Memory B cell (primary cell): ENCODE data around the gene SCTR.

Source experiments
- ATAC-seq: fragments of 150-1000 bp; cut with Tn5 transposase; 2 replicates; pipeline ENCODE4 v1.10.0; 2021; ENCODE audit warnings: low read depth, mild to moderate bottlenecking, moderate library complexity
- DNase-seq, 2 donors: peaks; one replicate each; pipeline ENCODE4 v3.0.0; 2022; ENCODE audit warnings: low spot score in 2 of 2
- H3K27ac Mint-ChIP-seq: one replicate; pipeline ENCODE4 v1.8.0; 2022; ENCODE audit warnings: mild to moderate bottlenecking, moderate library complexity, mixed read lengths
- H3K27me3 Mint-ChIP-seq: one replicate; pipeline ENCODE4 v1.8.0; 2022; ENCODE audit warnings: mixed read lengths
- H3K36me3 Mint-ChIP-seq: one replicate; pipeline ENCODE4 v1.8.0; 2022; ENCODE audit warnings: mild to moderate bottlenecking, mixed read lengths
- H3K4me1 Mint-ChIP-seq: one replicate; pipeline ENCODE4 v1.8.0; 2022; ENCODE audit warnings: mixed read lengths
- H3K4me3 Mint-ChIP-seq: one replicate; pipeline ENCODE4 v1.8.0; 2022; ENCODE audit warnings: mild to moderate bottlenecking, moderate library complexity, mixed read lengths
- H3K9me3 Mint-ChIP-seq: one replicate; pipeline ENCODE4 v1.8.0; 2022; ENCODE audit warnings: mixed read lengths

SCTR gene

DNA sequence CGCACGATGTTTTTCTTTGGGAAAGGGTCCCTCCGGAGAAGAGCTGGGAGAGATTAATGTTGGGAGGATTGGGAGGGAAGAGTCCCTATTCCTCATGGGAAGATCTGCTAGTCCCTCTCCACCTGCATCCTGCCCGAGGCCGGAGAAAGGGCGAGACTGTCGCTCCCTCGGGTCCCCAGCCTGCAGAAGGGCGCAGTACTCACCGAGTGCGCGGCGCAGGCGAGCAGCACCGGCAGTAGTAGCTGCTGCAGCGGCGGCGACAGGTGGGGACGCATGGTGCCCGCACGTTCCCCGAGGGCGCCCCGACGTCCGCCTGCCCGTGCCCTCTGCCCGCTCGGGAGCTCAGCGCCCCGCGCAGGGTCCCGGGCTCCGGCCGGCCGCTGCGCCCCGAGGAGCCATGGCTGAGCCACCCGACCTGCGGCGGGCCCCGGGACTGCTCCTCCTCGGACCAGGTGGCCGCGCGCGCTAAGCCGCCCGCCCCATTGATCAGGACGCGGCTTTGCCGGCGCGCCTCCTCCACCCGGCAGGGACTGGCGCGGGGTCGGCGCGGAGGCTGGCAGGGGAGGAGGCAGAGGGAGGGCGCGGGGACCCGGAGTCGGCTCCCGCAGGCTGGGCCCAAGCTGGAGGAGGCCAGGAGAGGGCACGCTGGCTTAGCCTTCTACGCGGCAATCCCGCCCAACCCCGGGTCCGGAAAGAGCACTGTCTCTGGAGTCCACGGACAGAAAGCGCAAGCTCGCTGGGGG lies at the start of gene SCTR:
Gene SCTR (minus strand): TSS at position 532 of the 743 bp plus-strand sequence. CDS start 257 bp downstream, at position 275.
- ATAC-seq (no peak), DNase-seq (no peak)
- no peak within 1 kb of the TSS for H3K4me3 Mint-ChIP-seq
- H3K9me3 Mint-ChIP-seq, result no peaks in the 10 kb centered on the region
- H3K27me3 Mint-ChIP-seq, result peaks cover 32% of the 10 kb centered on the region
- H3K27ac Mint-ChIP-seq, result no peak within 1 kb of the TSS
- H3K4me1 Mint-ChIP-seq, result no peaks in the 10 kb centered on the region
- no peaks in the 10 kb centered on the region for H3K36me3 Mint-ChIP-seq

DNA sequence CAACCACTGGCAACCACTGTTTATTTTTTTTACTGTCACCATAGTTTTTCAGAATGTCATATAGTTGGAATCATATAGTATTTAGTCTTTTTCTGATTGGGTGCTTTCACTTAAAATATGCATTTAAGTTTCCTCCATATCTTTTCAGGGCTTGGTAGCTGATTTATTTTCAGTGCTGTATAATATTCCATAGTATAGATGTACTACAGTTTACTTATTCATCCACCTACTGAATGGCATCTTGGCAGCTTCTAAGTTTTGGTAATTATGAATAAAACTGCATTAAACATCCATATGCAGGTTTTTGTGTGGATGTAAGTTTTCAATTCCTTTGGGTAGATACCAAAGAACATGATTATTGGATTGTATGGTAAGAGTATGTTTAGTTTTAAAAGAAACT lies 43.0 kb upstream of the SCTR start:
- H3K9me3 Mint-ChIP-seq, result peaks cover 9% of the 10 kb centered on the region
- H3K4me1 Mint-ChIP-seq, result no peaks in the 10 kb centered on the region
- no peak for DNase-seq
- no peak overlapping the region for H3K27ac Mint-ChIP-seq
- H3K36me3 Mint-ChIP-seq, result peaks cover 1% of the 10 kb centered on the region
- ATAC-seq, result no peak
- H3K4me3 Mint-ChIP-seq, result no peak overlapping the region
- no peaks in the 10 kb centered on the region for H3K27me3 Mint-ChIP-seq

DNA sequence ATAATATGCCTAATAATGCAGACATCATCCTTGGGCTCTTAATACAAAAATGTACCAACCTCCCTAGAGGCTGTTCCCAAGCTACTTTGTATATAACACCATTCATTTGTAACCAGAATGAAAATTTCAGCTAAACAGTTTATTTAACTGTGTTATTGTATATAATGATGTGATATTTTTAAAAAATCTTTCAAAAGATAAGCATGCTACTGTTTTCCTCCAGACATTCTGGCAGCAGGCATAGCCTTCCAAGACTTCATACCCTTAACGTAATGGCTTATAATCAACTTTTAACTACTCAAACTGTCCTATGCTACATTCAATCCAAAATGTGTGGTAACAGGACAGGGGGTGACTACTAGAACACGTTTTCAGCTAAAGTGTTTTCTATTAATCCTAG lies 41.2 kb upstream of the SCTR start:
- H3K4me1 Mint-ChIP-seq, result no peaks in the 10 kb centered on the region
- peaks cover 1% of the 10 kb centered on the region for H3K36me3 Mint-ChIP-seq
- ATAC-seq (no peak), DNase-seq (no peak)
- no peak overlapping the region for H3K4me3 Mint-ChIP-seq
- H3K9me3 Mint-ChIP-seq, result peaks cover 9% of the 10 kb centered on the region
- no peak overlapping the region for H3K27ac Mint-ChIP-seq
- no peaks in the 10 kb centered on the region for H3K27me3 Mint-ChIP-seq

DNA sequence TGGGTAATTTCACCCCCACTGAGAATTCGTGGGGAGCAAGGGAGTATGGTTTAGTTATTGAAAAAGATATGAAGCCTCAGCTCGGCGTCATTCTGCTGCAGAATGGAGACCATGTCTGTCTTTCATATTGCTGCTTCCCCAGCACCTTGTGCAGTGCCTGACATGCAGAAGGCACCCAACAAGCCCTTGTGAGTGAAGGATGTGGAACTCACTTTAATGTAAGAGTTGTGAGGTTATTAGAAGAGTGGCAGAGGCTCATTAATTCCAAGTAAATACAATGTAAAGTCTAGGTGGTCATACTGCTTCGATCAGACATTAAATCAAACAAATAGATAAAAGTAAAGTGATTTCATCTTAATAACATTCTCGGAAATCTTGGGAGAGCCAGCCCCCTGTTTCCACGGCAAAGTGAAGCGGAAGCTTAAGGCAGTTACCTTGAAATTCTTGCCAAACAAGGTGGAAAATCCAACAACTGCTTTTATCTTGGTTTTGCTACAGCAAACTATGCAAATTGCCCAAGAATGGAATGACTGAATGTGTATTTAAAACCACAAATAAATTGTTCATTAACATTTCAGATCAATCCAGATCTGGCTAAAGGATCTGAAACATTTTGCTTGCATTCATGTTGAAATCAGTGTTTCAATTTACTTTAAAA lies 29.5 kb upstream of the SCTR start:
- ATAC-seq, result no peak
- Mint-ChIP-seq H3K27ac (no peak overlapping the region), H3K4me1 (no peaks in the 10 kb centered on the region), H3K27me3 (peaks cover 6% of the 10 kb centered on the region), H3K9me3 (no peaks in the 10 kb centered on the region), H3K4me3 (no peak overlapping the region), H3K36me3 (no peaks in the 10 kb centered on the region)
- no peak for DNase-seq

DNA sequence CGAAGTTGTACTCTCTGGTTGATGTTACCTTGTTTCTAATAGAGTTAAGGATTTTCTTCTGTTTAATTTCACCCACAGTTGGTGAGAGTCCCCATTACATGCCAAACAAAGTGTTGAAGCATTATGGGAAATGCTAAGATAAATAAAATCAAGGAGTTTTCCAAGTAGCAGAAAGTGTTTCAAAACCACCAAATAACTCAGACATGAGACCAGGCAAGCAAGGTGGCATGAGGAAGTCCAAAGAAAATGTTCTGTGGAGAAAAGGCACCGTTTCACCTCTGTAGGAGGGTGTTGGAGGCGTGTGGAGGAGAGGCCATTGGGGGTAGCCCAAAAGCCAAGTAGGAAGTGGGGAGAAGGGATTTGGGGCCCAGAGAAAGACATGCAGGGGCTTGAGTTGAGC lies 28.6 kb upstream of the SCTR start:
- Mint-ChIP-seq H3K4me1 (no peaks in the 10 kb centered on the region), H3K27ac (no peak overlapping the region), H3K27me3 (peaks cover 6% of the 10 kb centered on the region), H3K36me3 (no peaks in the 10 kb centered on the region), H3K4me3 (no peak overlapping the region), H3K9me3 (no peaks in the 10 kb centered on the region)
- ATAC-seq (no peak), DNase-seq (no peak)

DNA sequence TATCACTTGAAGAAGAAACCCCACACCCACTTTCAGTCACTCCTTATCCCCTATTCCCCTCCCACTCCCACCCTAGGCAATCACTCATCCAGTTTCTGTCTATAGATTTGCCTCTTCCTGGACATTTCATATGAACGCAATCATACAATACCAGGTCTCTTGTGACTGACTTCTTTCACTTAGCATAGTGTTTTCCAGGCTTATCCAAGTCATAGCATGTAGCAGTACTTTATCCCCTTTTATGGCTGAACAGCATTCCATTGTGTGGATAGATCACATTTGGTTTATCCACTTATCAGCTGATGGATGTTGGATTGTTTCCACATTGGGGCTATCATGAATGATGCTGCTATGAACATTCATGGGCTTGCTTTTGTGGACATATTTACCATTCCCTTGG lies 26.6 kb upstream of the SCTR start:
- DNase-seq (no peak), ATAC-seq (no peak)
- Mint-ChIP-seq H3K4me1 (no peaks in the 10 kb centered on the region), H3K36me3 (no peaks in the 10 kb centered on the region), H3K9me3 (no peaks in the 10 kb centered on the region), H3K4me3 (no peak overlapping the region), H3K27ac (no peak overlapping the region), H3K27me3 (peaks cover 8% of the 10 kb centered on the region)

DNA sequence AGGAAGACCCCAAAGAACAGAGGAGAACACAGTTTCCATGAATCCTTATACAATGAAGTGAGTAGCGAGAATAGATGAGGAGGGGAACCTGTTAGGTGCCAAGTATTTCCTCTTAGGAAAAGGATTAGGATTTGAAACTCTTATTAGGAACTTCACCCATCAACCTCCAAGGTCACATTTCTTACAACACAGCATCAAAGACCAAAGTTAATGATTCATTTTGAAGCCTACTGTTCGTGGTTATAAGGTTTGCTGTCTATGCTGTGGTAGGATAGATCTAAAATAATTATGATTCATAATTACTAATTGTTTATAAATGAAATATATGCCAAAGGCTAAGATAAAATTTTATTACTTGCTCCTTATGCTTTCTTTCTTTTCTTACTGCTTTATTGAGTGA lies 26.1 kb upstream of the SCTR start:
- no peak for DNase-seq
- no peaks in the 10 kb centered on the region for H3K9me3 Mint-ChIP-seq
- peaks cover 8% of the 10 kb centered on the region for H3K27me3 Mint-ChIP-seq
- H3K36me3 Mint-ChIP-seq, result no peaks in the 10 kb centered on the region
- H3K4me1 Mint-ChIP-seq, result no peaks in the 10 kb centered on the region
- no peak for ATAC-seq
- H3K4me3 Mint-ChIP-seq, result no peak overlapping the region
- H3K27ac Mint-ChIP-seq, result no peak overlapping the region

DNA sequence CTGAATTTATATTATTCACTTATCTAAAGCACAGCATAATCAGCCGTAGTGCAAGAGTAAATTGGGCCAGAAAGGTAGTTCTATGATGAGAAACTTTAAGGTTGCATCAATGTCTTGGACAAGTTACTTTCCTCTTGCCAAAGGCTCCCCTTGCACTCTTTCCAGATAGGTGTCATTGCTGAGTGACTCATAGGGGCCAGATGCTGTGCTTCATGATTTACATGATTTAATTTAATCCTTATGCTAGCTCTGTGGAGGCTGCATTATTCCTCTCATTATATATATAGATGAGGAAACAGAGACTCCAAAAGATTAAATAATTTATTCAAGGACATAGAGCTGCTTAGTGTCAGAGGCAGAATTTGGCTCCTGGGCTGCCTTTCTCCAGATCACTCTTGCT lies 25.0 kb upstream of the SCTR start:
- Mint-ChIP-seq H3K9me3 (no peaks in the 10 kb centered on the region), H3K4me1 (no peaks in the 10 kb centered on the region), H3K27me3 (peaks cover 14% of the 10 kb centered on the region), H3K4me3 (no peak overlapping the region), H3K27ac (no peak overlapping the region), H3K36me3 (no peaks in the 10 kb centered on the region)
- ATAC-seq (no peak), DNase-seq (no peak)

DNA sequence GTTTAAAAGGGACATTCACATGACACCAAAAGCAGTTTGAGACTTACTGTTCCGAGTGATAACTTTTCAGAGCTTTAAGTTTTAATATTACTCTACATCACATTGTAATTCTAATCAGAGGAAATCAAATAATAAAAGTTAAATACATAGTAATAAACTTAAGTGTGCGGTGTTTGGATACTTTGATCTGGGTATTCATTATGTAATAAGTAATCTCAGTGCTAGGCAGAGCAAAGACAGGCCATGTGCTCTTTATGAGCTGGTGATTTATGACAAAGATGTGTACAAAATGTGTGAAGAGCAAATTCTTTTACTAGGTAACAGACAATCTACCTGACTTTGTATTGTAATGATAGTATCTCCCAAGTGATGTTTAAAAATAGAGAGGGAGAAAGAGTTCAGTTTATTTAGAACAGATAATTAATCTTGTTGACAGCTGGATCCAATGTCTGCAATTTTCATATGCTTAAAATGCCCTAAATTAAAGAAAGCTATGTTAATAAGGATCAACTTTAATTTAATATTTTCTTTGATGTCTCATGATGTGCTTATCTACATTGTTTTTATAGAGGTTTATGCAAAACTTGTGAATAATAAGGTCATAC lies 24.3 kb upstream of the SCTR start:
- no peaks in the 10 kb centered on the region for H3K36me3 Mint-ChIP-seq
- no peak overlapping the region for H3K27ac Mint-ChIP-seq
- peaks cover 17% of the 10 kb centered on the region for H3K27me3 Mint-ChIP-seq
- no peaks in the 10 kb centered on the region for H3K9me3 Mint-ChIP-seq
- ATAC-seq (no peak), DNase-seq (no peak)
- no peaks in the 10 kb centered on the region for H3K4me1 Mint-ChIP-seq
- H3K4me3 Mint-ChIP-seq, result no peak overlapping the region

DNA sequence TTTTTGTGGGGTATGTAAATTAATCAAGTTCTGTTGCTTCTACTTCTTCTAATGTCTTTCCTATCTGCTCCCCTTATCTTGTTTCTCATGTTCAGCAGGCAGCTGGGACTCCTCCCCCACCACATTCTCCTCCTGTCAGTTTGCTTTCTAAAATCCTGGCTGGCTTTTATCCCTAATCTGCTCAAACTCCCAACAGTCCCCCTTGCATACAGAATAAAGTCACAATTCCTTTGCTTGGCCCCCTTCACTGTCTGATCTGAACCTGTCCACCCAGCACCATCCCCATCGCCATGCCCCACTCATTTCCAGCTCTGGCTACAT lies 22.1 kb upstream of the SCTR start:
- Mint-ChIP-seq H3K27ac (no peak overlapping the region), H3K36me3 (no peaks in the 10 kb centered on the region)
- no peak for ATAC-seq

DNA sequence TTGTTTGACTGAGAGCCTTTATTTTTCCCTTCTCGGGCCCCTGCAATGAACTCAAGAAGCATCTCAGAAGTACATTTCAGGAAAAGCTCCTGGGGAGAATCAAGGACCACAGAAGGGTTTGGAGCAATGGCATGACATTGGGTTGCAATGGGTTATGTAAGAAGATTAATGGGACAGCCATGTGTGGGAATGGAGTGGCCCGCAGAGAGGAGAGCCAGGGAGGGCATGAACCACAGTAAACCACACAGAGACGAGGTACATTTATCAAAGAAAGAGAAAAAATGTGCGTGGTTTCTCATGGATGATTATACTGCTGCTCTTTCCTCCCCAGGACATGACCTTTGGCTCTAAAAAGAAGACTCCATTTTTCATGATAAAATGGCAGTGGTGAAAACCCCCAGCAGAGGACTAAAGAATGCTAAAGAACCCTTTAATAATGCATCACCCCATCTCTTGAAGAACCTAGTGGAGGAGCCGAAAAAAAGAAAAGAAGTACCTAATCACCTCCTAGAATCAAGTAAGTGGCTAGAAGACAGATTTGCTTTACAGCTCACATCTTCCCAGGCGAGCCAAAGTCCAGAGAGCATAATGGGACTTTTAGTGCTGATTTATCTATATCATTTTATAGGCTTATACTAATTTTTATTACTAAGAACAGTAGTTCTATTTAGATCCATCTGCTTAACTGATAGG lies 21.6 kb upstream of the SCTR start:
- peaks cover 30% of the 10 kb centered on the region for H3K27me3 Mint-ChIP-seq
- no peak overlapping the region for H3K27ac Mint-ChIP-seq
- peaks cover 6% of the 10 kb centered on the region for H3K4me1 Mint-ChIP-seq
- H3K4me3 Mint-ChIP-seq, result no peak overlapping the region
- ATAC-seq (no peak), DNase-seq (no peak)
- H3K36me3 Mint-ChIP-seq, result no peaks in the 10 kb centered on the region
- H3K9me3 Mint-ChIP-seq, result peaks cover 3% of the 10 kb centered on the region

More for the DNA sequence above, 22.1 kb upstream of the SCTR start:
- H3K4me3 Mint-ChIP-seq, result no peak overlapping the region
- peaks cover 3% of the 10 kb centered on the region for H3K9me3 Mint-ChIP-seq
- H3K4me1 Mint-ChIP-seq, result peaks cover 6% of the 10 kb centered on the region
- H3K27me3 Mint-ChIP-seq, result peaks cover 29% of the 10 kb centered on the region
- no peak for DNase-seq

DNA sequence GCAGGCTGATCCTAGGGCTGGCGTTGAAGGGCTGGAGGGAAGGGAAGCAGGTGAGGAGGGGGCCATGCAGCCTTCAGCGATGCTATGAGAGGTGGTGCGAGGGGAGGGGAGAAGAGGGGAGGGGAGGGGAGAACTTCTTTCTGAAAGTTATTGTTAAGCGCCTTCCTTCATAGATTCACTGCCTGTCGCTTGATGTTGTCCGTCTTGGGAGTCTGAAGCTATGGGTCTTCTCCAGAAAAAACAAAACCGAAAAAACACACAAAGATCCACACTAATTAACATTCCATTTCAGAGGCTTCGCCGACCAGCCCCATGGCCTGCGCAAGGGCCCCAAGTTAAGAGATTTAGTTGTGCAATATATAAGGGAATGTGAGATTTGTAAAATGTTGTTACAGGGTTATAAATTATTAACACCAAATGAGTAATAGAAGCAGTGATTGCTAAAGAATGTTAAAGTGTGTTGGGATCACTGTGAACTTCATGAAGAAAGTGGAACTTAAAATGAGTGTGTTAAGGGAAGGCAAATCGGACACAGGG lies 20.7 kb upstream of the SCTR start:
- Mint-ChIP-seq H3K9me3 (peaks cover 3% of the 10 kb centered on the region), H3K4me3 (no peak overlapping the region), H3K4me1 (peaks cover 6% of the 10 kb centered on the region), H3K36me3 (no peaks in the 10 kb centered on the region), H3K27me3 (peaks cover 32% of the 10 kb centered on the region), H3K27ac (no peak overlapping the region)
- ATAC-seq, result no peak
- no peak for DNase-seq

DNA sequence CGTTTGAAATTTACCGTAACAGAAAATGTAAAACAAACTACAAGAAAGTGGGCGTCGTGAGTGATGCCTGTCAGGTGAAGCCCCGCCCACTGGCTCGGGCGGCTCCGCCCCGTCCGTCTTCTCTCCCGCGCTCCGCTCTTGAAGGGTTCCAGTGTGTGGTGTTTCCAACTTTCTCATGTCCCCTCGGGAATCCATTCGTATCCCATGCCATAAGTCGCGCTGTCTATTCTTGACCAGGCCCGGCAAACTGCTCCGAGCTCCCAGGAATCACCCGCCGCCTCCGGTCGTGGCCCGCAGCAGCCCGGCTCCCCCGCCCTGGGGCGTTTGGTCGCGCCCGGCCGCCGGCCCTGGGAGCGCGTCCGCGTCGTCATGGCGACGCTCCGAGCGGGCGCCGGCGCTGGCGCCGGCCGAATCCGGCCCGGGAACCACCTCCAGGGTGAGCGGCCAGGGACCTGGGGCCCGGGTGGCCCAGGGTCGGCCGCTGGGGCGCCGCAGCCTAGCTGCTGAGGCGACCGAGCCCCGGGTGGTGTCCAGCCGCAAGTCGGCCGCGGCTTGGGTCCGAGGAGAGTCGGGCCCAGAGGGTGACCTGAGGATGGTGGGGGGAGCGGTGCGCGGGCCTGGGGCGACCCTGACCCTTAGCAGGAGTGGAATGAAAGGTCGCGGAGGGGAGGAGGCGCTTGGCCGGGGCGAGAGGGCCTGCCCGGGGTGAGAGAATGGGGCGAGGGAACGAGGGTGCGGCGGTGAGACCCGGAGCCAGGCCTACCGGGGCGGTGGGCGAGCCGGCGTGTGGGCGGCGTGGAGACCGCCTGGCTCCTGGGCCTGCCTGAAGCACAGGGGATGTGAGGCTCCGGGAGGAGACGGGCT lies 20.0 kb upstream of the SCTR start, which contains the start of gene CFAP221:
Gene CFAP221 (plus strand): TSS at position 375 of the 864 bp plus-strand sequence. CDS start 1,683 bp downstream, outside the sequence.
- peaks cover 3% of the 10 kb centered on the region for H3K9me3 Mint-ChIP-seq
- H3K36me3 Mint-ChIP-seq, result no peaks in the 10 kb centered on the region
- peaks cover 6% of the 10 kb centered on the region for H3K4me1 Mint-ChIP-seq
- H3K4me3 Mint-ChIP-seq, result peak within 1 kb of the TSS; percentile 52
- H3K27me3 Mint-ChIP-seq, result peaks cover 32% of the 10 kb centered on the region
- H3K27ac Mint-ChIP-seq, result no peak within 1 kb of the TSS
- peak; percentile 4 to 20 for DNase-seq
- ATAC-seq, result peak; percentile 63
